A549 (cell line): ENCODE data around the gene ABCA2. TPM values are rescaled to one million over a fixed set of nuclear protein-coding genes. Genes with fewer than 3 reads are reported as not detected.

ENCODE experiments used
- ATAC-seq, 2 experiments: fragments of 200-7000 bp in 1 of 2; fragments of >200 bp in 1 of 2; cut with Nextera tagmentation in 1 of 2; cut with Tn5 transposase in 1 of 2; 3 replicates each; pipeline versions ENCODE4 v1.8.0 to v1.9.1; 2018 to 2020; ENCODE audit warnings: mild to moderate bottlenecking in 1 of 2, moderate library complexity in 1 of 2
- CTCF ChIA-PET: fragments of 300-600 bp; sonication (Branson Sonifier 250); formaldehyde crosslinking; extraction: SDS; loops from one replicate; lab custom pipeline; 2021; ENCODE audit warnings: antibody characterized with exemption, inconsistent platforms; lab: Yijun Ruan, JAX
- POLR2A ChIA-PET: fragments of 350-600 bp; formaldehyde crosslinking; extraction: SDS; loops from one replicate; lab custom pipeline; 2021; ENCODE audit warnings: antibody characterized with exemption, inconsistent platforms; lab: Yijun Ruan, JAX
- DNase-seq, 2 experiments: peaks; one replicate each; pipeline versions ENCODE4 v3.0.0 to v3.0.0-alpha.2; 2011 to 2016; ENCODE audit warnings: low read depth in 1 of 2, low spot score in 1 of 2
- FAIRE-seq: peaks from 2 replicates; lab custom pipeline; 2011; peaks lifted over from hg19 to GRCh38; lab: Jason Lieb, UNC
- H3K27ac ChIP-seq, 2 experiments: fragments of >200 bp; sonication (Bioruptor Twin); formaldehyde crosslinking; 3 replicates each; pipeline ENCODE4 v1.5.1; 2016 to 2017
- H3K4me1 ChIP-seq: fragments of >200 bp; sonication (Bioruptor Twin); formaldehyde crosslinking; 3 replicates; pipeline ENCODE4 v1.6.1; 2016
- H3K4me2 ChIP-seq: fragments of >200 bp; sonication (Bioruptor Twin); formaldehyde crosslinking; 3 replicates; pipeline ENCODE4 v1.6.1; 2016
- H3K4me3 ChIP-seq: fragments of >200 bp; sonication (Bioruptor Twin); formaldehyde crosslinking; 3 replicates; pipeline ENCODE4 v1.5.1; 2016
- H3K9me3 ChIP-seq: fragments of >200 bp; sonication (Bioruptor Twin); formaldehyde crosslinking; 3 replicates; pipeline ENCODE4 v1.6.1; 2016
- ATOH8 ChIP-seq: fragments of 250-450 bp; sonication (Bioruptor Pico); IDR thresholded peaks from 2 replicates; pipeline ENCODE4 v1.5.0; 2020; ENCODE audit warnings: low read depth, mild to moderate bottlenecking, moderate library complexity
- CBX2 ChIP-seq: fragments of 200-600 bp; sonication (generic); IDR thresholded peaks from 2 replicates; pipeline ENCODE4 v1.6.1; 2016; ENCODE audit warnings: low read depth, mild to moderate bottlenecking, borderline replicate concordance
- CEBPB ChIP-seq, 2 experiments: fragments of >200 bp in 1 of 2; sonication (Bioruptor Twin) in 1 of 2; formaldehyde crosslinking in 1 of 2; IDR thresholded peaks; 2 replicates each; pipeline ENCODE4 v1.6.1; 2012 to 2016
- E2F6 ChIP-seq: IDR thresholded peaks from 2 replicates; pipeline ENCODE4 v1.6.1; 2012; ENCODE audit warnings: low read depth, borderline replicate concordance
- EHF ChIP-seq: fragments of 250-450 bp; sonication (Bioruptor Pico); IDR thresholded peaks from 2 replicates; pipeline ENCODE4 v1.5.0; 2020; ENCODE audit warnings: mild to moderate bottlenecking
- EHMT2 ChIP-seq: fragments of 200-600 bp; sonication (generic); IDR thresholded peaks from 2 replicates; pipeline ENCODE4 v1.6.1; 2016; ENCODE audit warnings: antibody characterized with exemption, low read depth, mild to moderate bottlenecking, moderate library complexity
- ELK1 ChIP-seq: fragments of 150-350 bp; IDR thresholded peaks from 2 replicates; pipeline ENCODE4 v1.6.1; 2014; ENCODE audit warnings: low read depth, mild to moderate bottlenecking, low read length
- EP300 ChIP-seq, 2 experiments: fragments of >200 bp; sonication (Bioruptor Twin); formaldehyde crosslinking; IDR thresholded peaks; 2 replicates in 1 of 2; 3 replicates in 1 of 2; pipeline ENCODE4 v1.6.1; 2016 to 2017
- FOSB ChIP-seq: fragments of 250-450 bp; sonication (Bioruptor Pico); IDR thresholded peaks from 2 replicates; pipeline ENCODE4 v1.5.0; 2020; ENCODE audit warnings: mild to moderate bottlenecking, moderate library complexity
- FOSL2 ChIP-seq, 2 experiments: fragments of 450-650 bp in 1 of 2; fragments of >200 bp in 1 of 2; sonication (Bioruptor Twin) in 1 of 2; formaldehyde crosslinking; IDR thresholded peaks; 2 replicates each; pipeline versions ENCODE4 v1.5.0 to v1.6.1; 2016 to 2020; ENCODE audit warnings: mild to moderate bottlenecking in 1 of 2, moderate library complexity in 1 of 2
- FOXS1 ChIP-seq: fragments of 250-450 bp; sonication (Bioruptor Pico); IDR thresholded peaks from 2 replicates; pipeline ENCODE4 v1.5.0; 2020; ENCODE audit warnings: mild to moderate bottlenecking, moderate library complexity
- HEYL ChIP-seq: fragments of 250-450 bp; sonication (Bioruptor Pico); IDR thresholded peaks from 2 replicates; pipeline ENCODE4 v1.8.0; 2021; ENCODE audit warnings: mild to moderate bottlenecking, moderate library complexity
- HOXB13 ChIP-seq: fragments of 250-450 bp; sonication (Bioruptor Pico); IDR thresholded peaks from 2 replicates; pipeline ENCODE4 v1.5.0; 2020; ENCODE audit warnings: low read depth, mild to moderate bottlenecking, moderate library complexity
- HOXB5 ChIP-seq: fragments of 250-450 bp; sonication (Bioruptor Pico); IDR thresholded peaks from 2 replicates; pipeline ENCODE4 v1.5.0; 2020; ENCODE audit warnings: mild to moderate bottlenecking, moderate library complexity
- JUN ChIP-seq, 2 experiments: fragments of >200 bp; sonication (Bioruptor Twin); formaldehyde crosslinking; IDR thresholded peaks; 2 replicates in 1 of 2; 3 replicates in 1 of 2; pipeline ENCODE4 v1.6.1; 2016 to 2017
- KDM1A ChIP-seq: fragments of 200-600 bp; sonication (generic); IDR thresholded peaks from 2 replicates; pipeline ENCODE4 v1.6.1; 2016; ENCODE audit warnings: low read depth, mild to moderate bottlenecking
- KDM5A ChIP-seq: fragments of 200-600 bp; sonication (generic); IDR thresholded peaks from 2 replicates; pipeline ENCODE4 v1.6.1; 2016; ENCODE audit warnings: antibody characterized with exemption, mild to moderate bottlenecking
- MAFK ChIP-seq: fragments of 450-650 bp; IDR thresholded peaks from 2 replicates; pipeline ENCODE4 v1.6.1; 2014; ENCODE audit not compliant: partially characterized antibody
- MAZ ChIP-seq: fragments of 150-350 bp; IDR thresholded peaks from 2 replicates; pipeline ENCODE4 v1.6.1; 2014; ENCODE audit warnings: antibody characterized with exemption, low read depth, low read length, borderline replicate concordance
- NPAS2 ChIP-seq: fragments of 250-450 bp; sonication (Bioruptor Pico); IDR thresholded peaks from 2 replicates; pipeline ENCODE4 v1.8.0; 2022; ENCODE audit warnings: mild to moderate bottlenecking, moderate library complexity, borderline replicate concordance
- POLR2A ChIP-seq: IDR thresholded peaks from 2 replicates; pipeline ENCODE4 v1.6.1; 2012; ENCODE audit warnings: mild to moderate bottlenecking, low read length
- POLR2AphosphoS2 ChIP-seq: conservative IDR thresholded peaks from 2 replicates; pipeline ENCODE4 v1.6.1; 2012; ENCODE audit warnings: low read length, improper control_type of control experiment, inconsistent platforms
- RARB ChIP-seq: fragments of 250-450 bp; sonication (Bioruptor Pico); IDR thresholded peaks from 2 replicates; pipeline ENCODE4 v1.8.0; 2021; ENCODE audit warnings: mild to moderate bottlenecking, moderate library complexity
- RFX5 ChIP-seq: fragments of 450-650 bp; IDR thresholded peaks from 2 replicates; pipeline ENCODE4 v1.7.1; 2014; ENCODE audit warnings: antibody characterized with exemption, mild to moderate bottlenecking, moderate library complexity
- RNF2 ChIP-seq: fragments of 200-600 bp; sonication (generic); IDR thresholded peaks from 2 replicates; pipeline ENCODE4 v1.6.1; 2016; ENCODE audit warnings: low read depth, mild to moderate bottlenecking, antibody characterized with exemption, moderate library complexity, borderline replicate concordance
- TP53 ChIP-seq: fragments of 250-450 bp; sonication (Bioruptor Pico); IDR thresholded peaks from 2 replicates; pipeline ENCODE4 v1.5.0; 2021; ENCODE audit warnings: mild to moderate bottlenecking, moderate library complexity
- WGBS: methylation state at CpG from one replicate; pipeline ENCODE4 v1.1.6; 2017; ENCODE audit errors: missing lambda C conversion rate; 5-methylcytosine and 5-hydroxymethylcytosine counted together
- polyA plus RNA-seq, 4 experiments: library from polyadenylated mRNA; depleted of rRNA in 3 of 4; stranded (reverse); fragments of >200 nt; fragmentation: RNase III in 1 of 4; extraction: RNeasy Plus Mini Kit Qiagen cat#74134 plus additional on column Dnase treatment in 1 of 4; gene quantifications; 2 replicates in 3 of 4; 3 replicates in 1 of 4; pipeline ENCODE4 v1.2.3, GENCODE V29; 2011 to 2017
- TF ChIP-seq, protein P1 (sequence below): fragments of 200-600 bp; sonication (generic); IDR thresholded peaks from 2 replicates; pipeline ENCODE4 v1.6.1; 2016; ENCODE audit warnings: antibody characterized with exemption, mild to moderate bottlenecking, moderate library complexity
- TF ChIP-seq, protein P2 (sequence below): IDR thresholded peaks from 2 replicates; pipeline ENCODE4 v1.6.1; 2012
- TF ChIP-seq, protein P3 (sequence below): fragments of >200 bp; sonication (Bioruptor Twin); formaldehyde crosslinking; IDR thresholded peaks from 2 replicates; pipeline ENCODE4 v1.6.1; 2016

ABCA2 gene
- polyA plus RNA-seq, 2 of the 4 experiments (the other 2 are of a cell fraction) = 8.3 to 24.7 TPM

DNA sequence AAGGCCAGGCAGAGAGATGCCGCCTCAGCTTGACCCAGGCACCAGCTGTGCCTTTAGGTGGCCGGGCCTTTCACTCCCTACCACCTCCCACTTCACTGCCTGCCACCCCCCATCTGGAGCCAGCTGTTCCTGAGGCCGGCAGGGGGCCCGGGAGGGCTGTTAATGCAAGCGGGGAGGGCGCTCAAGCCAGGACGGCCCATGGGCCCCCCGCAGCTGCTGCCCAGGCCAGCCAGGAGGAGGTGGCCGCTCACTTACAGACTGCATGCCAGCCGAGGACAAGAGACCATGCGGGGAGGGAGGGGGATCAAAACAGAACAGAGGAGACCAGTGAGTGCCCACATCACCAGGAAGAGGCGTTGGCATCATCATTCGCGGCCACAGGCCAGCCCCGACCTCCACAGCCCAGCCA lies 4.5 kb downstream of the ABCA2 start:
- POLR2A ChIA-PET = no interaction called here
- FAIRE-seq (no peak), ATAC-seq (no peak), DNase-seq (no peak)
- Histone ChIP-seq H3K4me3 (no peak overlapping the region), H3K9me3 (no peaks in the 10 kb centered on the region), H3K27ac (0 out of 6 replicates have a peak overlapping the region, but pooled peaks of 1 of the 2 experiments have one; percentile 17), H3K4me2 (no peak overlapping the region), H3K4me1 (peaks cover 22% of the 10 kb centered on the region)
- CTCF ChIA-PET = interaction anchor here (12.3 to 20.4 kb wide), 3 partner anchors 14 to 75 kb away, joined by 169 to 282 read pairs (median 207); partner anchors contain the start of genes C8G, FBXW5, LCN12 and SAPCD2
- TF ChIP-seq FOXS1 (no peak), POLR2A (no peak), NPAS2 (CRISPR knock-in tag) (no peak), HEYL (CRISPR knock-in tag) (no peak), RFX5 (no peak), RNF2 (no peak), MAZ (no peak), CEBPB (IDR thresholded peaks at IDR 0.05) (no peak), E2F6 (no peak), FOSB (CRISPR knock-in tag) (no peak), KDM5A (no peak), CBX2 (no peak), EHMT2 (no peak), KDM1A (no peak), FOSL2 (IDR thresholded peaks at IDR 0.05) (no peak), FOSL2 (CRISPR knock-in tag; IDR thresholded peaks at IDR 0.05) (no peak)
- WGBS = 81% methylated on average over 11 of the region's 15 CpGs

DNA sequence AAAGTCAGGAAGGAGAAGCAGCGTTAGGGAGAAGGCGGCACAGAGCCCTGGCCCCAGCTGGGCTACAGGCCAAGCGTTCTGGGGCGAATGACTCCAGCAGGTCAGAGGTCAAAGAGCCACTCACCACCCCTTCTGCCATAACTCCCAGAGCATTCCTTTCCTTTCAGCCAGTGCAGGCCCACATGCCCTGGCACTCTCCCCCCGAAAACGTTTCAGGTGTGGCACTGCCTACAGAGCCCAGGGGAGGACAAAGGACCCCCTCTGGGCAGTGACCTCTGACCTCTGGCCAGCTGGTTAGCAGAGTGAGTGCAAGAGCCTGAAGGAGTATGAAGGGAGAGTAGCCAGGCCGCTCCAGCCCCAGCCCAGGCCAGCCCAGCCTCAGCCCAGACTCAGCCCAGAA lies 4.9 kb downstream of the ABCA2 start:
- H3K4me3 ChIP-seq = no peak overlapping the region
- ChIA-PET CTCF (interaction anchor here (1.1 to 20.4 kb wide), 5 partner anchors 12 to 74 kb away, joined by 3 to 282 read pairs (median 169); partner anchors contain the start of genes C8G, FBXW5, LCN12 and NPDC1), POLR2A (no interaction called here)
- DNase-seq (no peak), FAIRE-seq (no peak), ATAC-seq (no peak)
- TF ChIP-seq POLR2AphosphoS2 = no peak
- TF ChIP-seq HOXB5 (CRISPR knock-in tag) = no peak
- TF ChIP-seq MAFK = no peak
- no peak overlapping the region for H3K4me2 ChIP-seq
- H3K27ac ChIP-seq = 0 out of 6 replicates have a peak overlapping the region, but pooled peaks of 1 of the 2 experiments have one; percentile 17
- no peaks in the 10 kb centered on the region for H3K9me3 ChIP-seq
- peaks cover 20% of the 10 kb centered on the region for H3K4me1 ChIP-seq
- 87% methylated on average over 7 of the region's 7 CpGs for WGBS

GRCh38 chr9:137022662-137023008 lies 5.4 kb downstream of the ABCA2 start:
- POLR2A ChIA-PET = interaction anchor here (0.6 kb wide), 1 partner anchor 31 kb away, joined by 6 read pairs; no protein-coding TSS in a partner anchor
- WGBS = 100% methylated on average over 4 of the region's 23 CpGs
- no peaks in the 10 kb centered on the region for H3K9me3 ChIP-seq
- DNase-seq (no peak), ATAC-seq (no peak; a peak in 1 of 6 replicates), FAIRE-seq (no peak)
- H3K27ac ChIP-seq = peak overlapping the region in 1 of 2 experiments; percentile 34; a peak in 2 of 6 replicates
- CTCF ChIA-PET = interaction anchor here (1.1 to 20.4 kb wide), 6 partner anchors 11 to 74 kb away, joined by 3 to 282 read pairs (median 90); partner anchors contain the start of genes C8G, FBXW5, LCN12 and NPDC1
- no peak overlapping the region for H3K4me3 ChIP-seq
- no peak overlapping the region for H3K4me2 ChIP-seq
- H3K4me1 ChIP-seq = peaks cover 20% of the 10 kb centered on the region
- TF ChIP-seq TP53 (CRISPR knock-in tag) = no peak
- no peak for TF ChIP-seq FOSL2 (IDR thresholded peaks at IDR 0.05)
- no peak for TF ChIP-seq FOSL2 (CRISPR knock-in tag; IDR thresholded peaks at IDR 0.05)
- no peak for TF ChIP-seq JUN (IDR thresholded peaks at IDR 0.05)
- no peak for TF ChIP-seq EHF (CRISPR knock-in tag)
- TF ChIP-seq, protein P1, sequence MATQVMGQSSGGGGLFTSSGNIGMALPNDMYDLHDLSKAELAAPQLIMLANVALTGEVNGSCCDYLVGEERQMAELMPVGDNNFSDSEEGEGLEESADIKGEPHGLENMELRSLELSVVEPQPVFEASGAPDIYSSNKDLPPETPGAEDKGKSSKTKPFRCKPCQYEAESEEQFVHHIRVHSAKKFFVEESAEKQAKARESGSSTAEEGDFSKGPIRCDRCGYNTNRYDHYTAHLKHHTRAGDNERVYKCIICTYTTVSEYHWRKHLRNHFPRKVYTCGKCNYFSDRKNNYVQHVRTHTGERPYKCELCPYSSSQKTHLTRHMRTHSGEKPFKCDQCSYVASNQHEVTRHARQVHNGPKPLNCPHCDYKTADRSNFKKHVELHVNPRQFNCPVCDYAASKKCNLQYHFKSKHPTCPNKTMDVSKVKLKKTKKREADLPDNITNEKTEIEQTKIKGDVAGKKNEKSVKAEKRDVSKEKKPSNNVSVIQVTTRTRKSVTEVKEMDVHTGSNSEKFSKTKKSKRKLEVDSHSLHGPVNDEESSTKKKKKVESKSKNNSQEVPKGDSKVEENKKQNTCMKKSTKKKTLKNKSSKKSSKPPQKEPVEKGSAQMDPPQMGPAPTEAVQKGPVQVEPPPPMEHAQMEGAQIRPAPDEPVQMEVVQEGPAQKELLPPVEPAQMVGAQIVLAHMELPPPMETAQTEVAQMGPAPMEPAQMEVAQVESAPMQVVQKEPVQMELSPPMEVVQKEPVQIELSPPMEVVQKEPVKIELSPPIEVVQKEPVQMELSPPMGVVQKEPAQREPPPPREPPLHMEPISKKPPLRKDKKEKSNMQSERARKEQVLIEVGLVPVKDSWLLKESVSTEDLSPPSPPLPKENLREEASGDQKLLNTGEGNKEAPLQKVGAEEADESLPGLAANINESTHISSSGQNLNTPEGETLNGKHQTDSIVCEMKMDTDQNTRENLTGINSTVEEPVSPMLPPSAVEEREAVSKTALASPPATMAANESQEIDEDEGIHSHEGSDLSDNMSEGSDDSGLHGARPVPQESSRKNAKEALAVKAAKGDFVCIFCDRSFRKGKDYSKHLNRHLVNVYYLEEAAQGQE = no peak
- TF ChIP-seq EP300 (IDR thresholded peaks at IDR 0.05) = no peak
- no peak for TF ChIP-seq POLR2AphosphoS2
- TF ChIP-seq, protein P2, sequence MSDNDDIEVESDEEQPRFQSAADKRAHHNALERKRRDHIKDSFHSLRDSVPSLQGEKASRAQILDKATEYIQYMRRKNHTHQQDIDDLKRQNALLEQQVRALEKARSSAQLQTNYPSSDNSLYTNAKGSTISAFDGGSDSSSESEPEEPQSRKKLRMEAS = no peak
- TF ChIP-seq, protein P3, sequence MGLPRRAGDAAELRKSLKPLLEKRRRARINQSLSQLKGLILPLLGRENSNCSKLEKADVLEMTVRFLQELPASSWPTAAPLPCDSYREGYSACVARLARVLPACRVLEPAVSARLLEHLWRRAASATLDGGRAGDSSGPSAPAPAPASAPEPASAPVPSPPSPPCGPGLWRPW = no peak
- no peak for TF ChIP-seq ATOH8 (CRISPR knock-in tag)
- no peak for TF ChIP-seq ELK1
- no peak for TF ChIP-seq RARB
- no peak for TF ChIP-seq HOXB13 (CRISPR knock-in tag)
